ENCODE measurements around the gene GBA2. TPM values are rescaled to one million over a fixed set of nuclear protein-coding genes. Genes with fewer than 3 reads are reported as not detected.

The GBA2 gene
- total RNA-seq, 1 donor from 2014 or later: 53.7 TPM

- Histone ChIP-seq H3K4me3 (ENCODE audit: low read depth, low read length) (peak overlapping the region; percentile 49), H3K27me3 (ENCODE audit: control insufficient read depth, insufficient read depth, low read length) (no peaks in the 10 kb centered on the region), H3K36me3 (ENCODE audit: control insufficient read depth, insufficient read depth, low read length) (no peaks in the 10 kb centered on the region)
- DNase-seq (ENCODE audit: low read depth): no peak
- TF ChIP-seq, protein P1, sequence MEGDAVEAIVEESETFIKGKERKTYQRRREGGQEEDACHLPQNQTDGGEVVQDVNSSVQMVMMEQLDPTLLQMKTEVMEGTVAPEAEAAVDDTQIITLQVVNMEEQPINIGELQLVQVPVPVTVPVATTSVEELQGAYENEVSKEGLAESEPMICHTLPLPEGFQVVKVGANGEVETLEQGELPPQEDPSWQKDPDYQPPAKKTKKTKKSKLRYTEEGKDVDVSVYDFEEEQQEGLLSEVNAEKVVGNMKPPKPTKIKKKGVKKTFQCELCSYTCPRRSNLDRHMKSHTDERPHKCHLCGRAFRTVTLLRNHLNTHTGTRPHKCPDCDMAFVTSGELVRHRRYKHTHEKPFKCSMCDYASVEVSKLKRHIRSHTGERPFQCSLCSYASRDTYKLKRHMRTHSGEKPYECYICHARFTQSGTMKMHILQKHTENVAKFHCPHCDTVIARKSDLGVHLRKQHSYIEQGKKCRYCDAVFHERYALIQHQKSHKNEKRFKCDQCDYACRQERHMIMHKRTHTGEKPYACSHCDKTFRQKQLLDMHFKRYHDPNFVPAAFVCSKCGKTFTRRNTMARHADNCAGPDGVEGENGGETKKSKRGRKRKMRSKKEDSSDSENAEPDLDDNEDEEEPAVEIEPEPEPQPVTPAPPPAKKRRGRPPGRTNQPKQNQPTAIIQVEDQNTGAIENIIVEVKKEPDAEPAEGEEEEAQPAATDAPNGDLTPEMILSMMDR (IDR thresholded peaks at IDR 0.05; ENCODE audit: insufficient read depth, low read length, poor library complexity, severe bottlenecking): no peak
Measured at GRCh38 chr9:35792024-35792813, 43.2 kb upstream of the GBA2 start.

GRCh38 chr9:35791297-35791921, 42.4 kb upstream of the GBA2 start, which contains the start of gene NPR2:
Gene NPR2 (plus strand): TSS chr9:35791591. CDS start chr9:35792409, 818 bp downstream.
- TF ChIP-seq, protein P1 (IDR thresholded peaks at IDR 0.05; ENCODE audit: insufficient read depth, low read length, poor library complexity, severe bottlenecking): no peak
- H3K36me3 ChIP-seq (ENCODE audit: control insufficient read depth, insufficient read depth, low read length): no peaks in the 10 kb centered on the region
- no peaks in the 10 kb centered on the region for H3K27me3 ChIP-seq (ENCODE audit: control insufficient read depth, insufficient read depth, low read length)
- H3K4me3 ChIP-seq (ENCODE audit: low read depth, low read length): peak within 1 kb of the TSS; percentile 49
- DNase-seq (ENCODE audit: low read depth): no peak

GRCh38 chr9:35790385-35791296, 41.6 kb upstream of the GBA2 start:
- TF ChIP-seq, protein P1 (IDR thresholded peaks at IDR 0.05; ENCODE audit: insufficient read depth, low read length, poor library complexity, severe bottlenecking): peak; percentile 83
- Histone ChIP-seq H3K27me3 (ENCODE audit: control insufficient read depth, insufficient read depth, low read length) (no peaks in the 10 kb centered on the region), H3K36me3 (ENCODE audit: control insufficient read depth, insufficient read depth, low read length) (peaks cover 1% of the 10 kb centered on the region), H3K4me3 (ENCODE audit: low read depth, low read length) (no peak overlapping the region)
- peak; percentile 42 for DNase-seq (ENCODE audit: low read depth)

- TF ChIP-seq, protein P1 (IDR thresholded peaks at IDR 0.05; ENCODE audit: insufficient read depth, low read length, poor library complexity, severe bottlenecking): no peak
Measured at GRCh38 chr9:35790025-35790384, 41.0 kb upstream of the GBA2 start.

DNA sequence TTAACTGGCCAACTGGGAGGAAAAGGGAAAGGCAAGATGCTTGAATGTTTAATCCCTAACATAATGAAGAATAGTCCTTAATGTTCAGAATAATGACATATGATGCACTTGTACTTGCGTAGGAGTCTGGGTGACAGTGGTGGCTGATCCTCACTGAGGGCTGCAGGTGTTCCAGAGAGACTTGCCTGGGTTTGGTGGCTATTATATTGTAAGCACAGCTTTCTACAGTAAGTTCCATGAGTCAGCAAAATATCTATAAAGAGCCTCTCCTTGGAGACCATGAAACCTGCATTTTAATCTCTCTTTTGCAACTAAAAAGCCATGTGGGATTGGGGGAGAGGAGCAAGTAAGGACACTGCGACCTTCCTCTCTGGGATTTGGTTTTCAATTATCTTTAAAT, 40.5 kb upstream of the GBA2 start:
- DNase-seq (ENCODE audit: low read depth): no peak
- H3K36me3 ChIP-seq (ENCODE audit: control insufficient read depth, insufficient read depth, low read length): peaks cover 1% of the 10 kb centered on the region
- H3K4me3 ChIP-seq (ENCODE audit: low read depth, low read length): no peak overlapping the region
- no peaks in the 10 kb centered on the region for H3K27me3 ChIP-seq (ENCODE audit: control insufficient read depth, insufficient read depth, low read length)
- TF ChIP-seq, protein P1 (IDR thresholded peaks at IDR 0.05; ENCODE audit: insufficient read depth, low read length, poor library complexity, severe bottlenecking): no peak

More at GRCh38 chr9:35790025-35790384, 41.0 kb upstream of the GBA2 start:
- no peak overlapping the region for H3K4me3 ChIP-seq (ENCODE audit: low read depth, low read length)
- H3K36me3 ChIP-seq (ENCODE audit: control insufficient read depth, insufficient read depth, low read length): peaks cover 1% of the 10 kb centered on the region
- H3K27me3 ChIP-seq (ENCODE audit: control insufficient read depth, insufficient read depth, low read length): no peaks in the 10 kb centered on the region
- no peak for DNase-seq (ENCODE audit: low read depth)
